ENCODE data around the gene XXYLT1. TPM values are rescaled to one million over a fixed set of nuclear protein-coding genes. Genes with fewer than 3 reads are reported as not detected.
A peak's percentile ranks its signal among the peaks of the same experiment; 100 is the strongest.

Gene XXYLT1
- total and polyA plus RNA-seq, 9 of the 15 experiments (the other 6 are each of a cell fraction or from before 2014, with no cell fraction given), result 1.9 to 18.9 (median 15.0) TPM

GRCh38 chr3:195150181-195151118 lies 120.5 kb downstream of the XXYLT1 start (continued):
- TF ChIP-seq ZNF318 (IDR thresholded peaks at IDR 0.05; ENCODE audit: borderline replicate concordance in 1 of 2, low read depth in 1 of 2) (peak in 1 of 2 experiments; percentile 45; a peak in 1 of 4 replicates), FOXA3 (CRISPR knock-in tag; conservative IDR thresholded peaks at IDR 0.05 in 1 of 2, IDR thresholded peaks at IDR 0.05 in 1 of 2) (peak in 1 of 2 experiments; percentile 17; a peak in 1 of 4 replicates), TAF7 (tag; IDR thresholded peaks at IDR 0.05) (no peak; the same call in 1 of the 2 replicates), TOE1 (IDR thresholded peaks at IDR 0.05; ENCODE audit: borderline replicate concordance) (peak; percentile 75), TOE1 (CRISPR knock-in tag; IDR thresholded peaks at IDR 0.05; ENCODE audit: borderline replicate concordance, low read depth) (no peak), E2F3 (CRISPR knock-in tag; IDR thresholded peaks at IDR 0.05) (0 out of 2 replicates have a peak, but pooled peaks have one; percentile 45), ERF (CRISPR knock-in tag; IDR thresholded peaks at IDR 0.05) (peak; percentile 55; the same call in 1 of the 2 replicates), MTA2 (IDR thresholded peaks at IDR 0.05; ENCODE audit: low read depth) (peak; percentile 60; the same call in 1 of the 2 replicates), IRF2 (CRISPR knock-in tag; IDR thresholded peaks at IDR 0.05) (no peak), E2F8 (IDR thresholded peaks at IDR 0.05; ENCODE audit: low read depth, partially characterized antibody) (no peak), SMARCA4 (IDR thresholded peaks at IDR 0.05) (peak; percentile 69; the same call in 1 of the 2 replicates), ZNF121 (CRISPR knock-in tag; conservative IDR thresholded peaks at IDR 0.05) (no peak), TFAM (CRISPR knock-in tag; conservative IDR thresholded peaks at IDR 0.05) (no peak), NCOA2 (IDR thresholded peaks at IDR 0.05; ENCODE audit: partially characterized antibody in 2 of 2) (no peak), NFXL1 (CRISPR knock-in tag; IDR thresholded peaks at IDR 0.05) (no peak), HMG20B (CRISPR knock-in tag; IDR thresholded peaks at IDR 0.05) (no peak), COPS2 (conservative IDR thresholded peaks at IDR 0.05) (no peak)

Measured in K562 (cell line).